Stimulated activated CD8-positive, alpha-beta memory T cell treated with anti-CD3 and anti-CD28 coated beads, Interleukin-12 subunit alpha, Interleukin-12 subunit beta, amount 100 ng/mL, for 24 hours (primary cell): ENCODE data around the gene ATXN2.
"Not testable (repeated sequence)": the region's sequence is repeated elsewhere in the genome, so short reads cannot be mapped to it uniquely, and the experiment has no call there.

ENCODE experiments used
- DNase-seq: peaks from one replicate; pipeline ENCODE4 v3.0.0-alpha.2; 2020; ENCODE audit errors: extremely low read depth

ATXN2 gene

DNA sequence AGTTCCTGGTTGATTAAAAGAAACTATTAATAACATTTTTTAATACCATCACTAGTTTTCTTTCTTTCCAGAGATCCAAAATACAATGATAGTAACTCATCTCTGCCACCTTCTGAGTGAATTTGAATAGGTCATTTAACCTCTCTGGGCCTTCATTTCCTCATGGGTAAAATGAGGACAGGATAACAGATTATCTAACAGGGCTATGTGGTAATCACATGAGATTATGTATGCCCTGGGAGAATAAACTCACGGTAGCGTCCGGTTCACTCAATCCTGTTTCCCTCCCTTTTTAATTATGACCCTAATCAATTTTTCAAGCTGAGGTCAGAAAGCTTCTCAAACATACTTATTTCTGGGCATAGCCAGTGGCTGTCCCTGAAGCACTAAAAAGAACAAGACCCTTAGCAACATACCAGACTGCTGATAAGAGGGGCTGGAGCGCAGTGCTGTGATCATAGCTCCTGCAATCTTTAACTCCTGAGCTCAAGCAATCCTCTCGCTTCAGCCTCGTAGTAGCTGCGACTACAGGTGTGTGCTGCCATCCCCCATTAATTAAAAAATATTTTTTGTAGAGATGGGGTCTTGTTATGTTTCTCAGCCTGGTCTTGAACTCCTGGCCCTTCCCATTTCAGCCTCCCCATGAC, 24.2 kb downstream of the ATXN2 start:
- DNase-seq, result no peak

DNA sequence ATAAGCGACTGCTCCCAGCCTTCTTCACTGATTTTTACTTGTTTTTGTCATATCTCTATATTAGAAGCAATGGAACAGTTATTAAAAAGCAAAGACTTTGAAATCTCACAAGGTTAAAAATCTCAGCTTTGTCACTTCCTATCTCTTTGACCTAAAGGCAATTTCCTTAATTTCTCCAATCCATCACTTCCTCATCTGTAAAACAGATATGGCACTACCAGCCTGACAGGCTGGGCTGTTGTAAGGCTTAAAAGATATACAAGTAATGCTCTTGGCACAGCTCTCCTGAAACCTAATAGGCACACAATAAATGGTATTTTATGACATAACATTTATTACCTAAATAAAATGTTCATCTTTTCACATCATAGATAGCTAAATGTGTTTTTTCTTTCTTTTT, 25.6 kb downstream of the ATXN2 start:
- no peak for DNase-seq

DNA sequence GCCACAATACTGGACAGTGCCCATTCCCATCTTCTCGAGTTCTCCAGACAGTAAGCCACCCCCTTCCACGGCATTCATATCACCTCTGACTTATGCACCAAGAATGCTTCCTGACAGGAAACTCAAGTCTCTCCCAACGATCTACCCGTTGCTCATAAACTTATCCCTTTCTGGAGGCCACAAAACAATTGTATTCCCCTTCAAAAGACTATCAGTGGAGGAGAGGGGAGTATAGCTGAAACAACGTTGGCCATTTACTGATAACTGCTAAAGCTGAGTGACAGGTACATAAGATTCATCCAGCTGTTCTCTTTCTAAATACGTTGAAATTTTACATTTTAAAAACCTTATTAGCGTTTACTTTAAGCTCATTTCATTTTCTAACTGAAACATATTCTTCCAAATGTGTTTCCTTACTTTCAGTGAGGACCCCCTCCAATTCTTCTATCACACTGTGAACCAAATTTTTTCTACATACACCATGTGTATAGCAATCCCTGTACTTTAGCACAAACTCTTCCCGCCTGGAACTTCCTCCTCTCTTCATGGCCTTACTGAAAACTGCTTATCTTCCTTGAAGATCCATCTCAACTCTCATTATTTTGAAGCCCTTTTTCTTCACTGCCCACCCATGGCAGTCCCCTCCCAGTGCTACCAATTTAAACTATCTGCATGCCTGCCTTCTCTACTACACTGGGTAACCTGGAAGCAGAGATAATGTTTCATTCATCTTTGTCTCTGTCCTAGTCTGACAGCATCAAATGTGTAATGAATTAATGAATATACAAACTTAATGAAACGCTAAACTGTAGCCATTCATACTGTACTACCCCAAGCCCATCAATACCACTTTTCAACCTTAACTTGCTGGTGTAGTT, 28.8 kb downstream of the ATXN2 start:
- DNase-seq, result no peak

DNA sequence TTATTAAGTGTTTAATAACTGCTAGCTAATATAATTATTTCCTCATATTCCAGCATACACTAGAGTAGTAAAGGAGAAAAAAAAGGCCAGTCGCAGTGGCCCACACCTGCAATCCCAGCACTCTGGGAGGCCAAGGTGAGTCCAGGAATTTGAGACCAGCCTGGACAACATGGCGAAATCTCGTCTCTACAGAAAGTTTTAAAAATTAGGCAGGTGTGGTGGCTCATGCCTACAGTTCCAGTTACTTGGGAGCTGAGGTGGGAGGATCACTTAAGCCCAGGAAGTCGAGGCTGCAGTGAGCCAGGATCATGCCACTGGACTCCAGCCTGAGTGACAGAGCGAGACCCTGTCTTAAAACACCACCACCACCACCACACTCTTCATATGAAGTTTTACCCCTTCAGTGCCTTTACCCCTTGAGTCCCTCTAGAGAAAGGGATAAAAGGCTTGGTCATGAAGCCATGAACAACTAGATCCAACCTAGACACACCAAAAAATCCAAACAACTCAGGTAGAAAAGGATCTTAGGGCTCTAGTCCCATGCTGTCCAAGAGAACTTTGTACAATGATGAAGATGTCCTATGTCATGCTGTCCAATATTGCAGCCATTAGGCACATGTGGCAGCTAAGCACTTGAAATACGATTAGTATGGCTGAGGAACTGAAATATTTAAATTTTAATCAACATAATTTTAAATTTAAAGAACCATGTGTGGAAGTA, 29.6 kb downstream of the ATXN2 start:
- DNase-seq, result no peak

DNA sequence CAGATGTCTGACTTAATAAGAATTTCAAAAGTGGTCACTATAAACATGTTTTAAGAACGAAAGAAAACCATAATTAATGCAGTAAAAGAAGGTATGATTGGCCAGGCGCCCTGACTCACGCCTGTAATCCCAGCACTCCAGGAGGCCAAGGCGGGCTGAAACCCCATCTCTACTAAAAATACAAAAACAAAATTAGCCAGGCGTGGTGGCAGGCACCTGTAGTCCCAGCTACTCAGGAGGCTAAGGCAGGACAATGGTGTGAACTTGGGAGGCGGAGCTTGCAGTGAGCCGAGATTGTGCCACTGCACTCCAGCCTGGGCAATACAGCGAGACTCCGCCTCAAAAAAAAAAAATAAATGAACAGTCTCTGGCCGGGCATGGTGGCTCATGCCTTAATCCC, 38.3 kb downstream of the ATXN2 start:
- DNase-seq, result not testable (repeated sequence)

DNA sequence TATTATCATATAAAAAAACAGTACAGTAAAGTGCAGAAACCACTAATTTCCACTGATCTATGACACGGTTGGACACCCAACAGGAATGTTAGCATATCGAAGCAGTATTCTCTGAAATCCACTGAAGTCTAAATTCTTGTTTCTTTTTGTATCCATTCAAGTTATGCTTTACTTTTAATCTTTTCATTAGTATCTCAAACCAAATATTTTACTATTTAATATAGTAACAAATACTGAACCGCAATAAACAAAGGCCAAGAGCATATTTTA, 41.1 kb downstream of the ATXN2 start:
- no peak for DNase-seq

DNA sequence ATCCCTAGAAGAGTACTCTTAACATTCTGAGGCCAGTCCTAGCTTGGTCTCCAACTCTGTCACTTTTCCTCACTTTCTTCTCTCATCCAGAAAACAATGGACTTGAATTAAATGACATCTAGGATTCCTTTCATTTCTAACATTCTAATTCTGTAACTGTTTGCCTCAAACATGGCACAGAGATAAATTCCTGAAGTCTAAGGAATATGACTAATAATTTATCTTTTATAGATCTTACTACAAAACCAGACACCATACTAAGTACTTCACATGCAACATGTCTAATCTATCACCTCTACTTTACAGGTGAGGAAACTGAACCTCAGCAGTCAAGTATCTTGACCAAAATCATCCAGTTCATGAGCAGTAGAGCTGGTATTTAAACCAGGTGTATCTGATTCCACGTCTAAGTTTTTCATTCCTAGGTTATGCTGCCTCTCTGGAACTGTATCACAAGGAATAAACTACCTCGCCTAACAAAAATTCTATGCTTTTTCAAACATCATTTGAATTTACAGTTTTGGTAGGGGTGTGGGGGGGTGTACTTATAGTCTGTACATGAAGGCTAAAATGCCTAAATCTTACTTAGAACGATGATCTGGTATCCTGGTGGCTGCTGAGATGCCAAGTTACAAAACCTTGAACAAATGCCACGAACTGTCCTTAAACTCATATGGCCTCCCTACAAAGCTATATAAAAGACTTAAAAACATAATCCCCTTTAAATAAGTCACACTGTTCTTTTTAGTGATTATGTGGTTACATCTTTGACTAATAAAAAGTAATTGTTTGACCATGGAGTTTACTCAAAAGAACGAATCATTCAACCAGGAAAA, 41.6 kb downstream of the ATXN2 start:
- no peak for DNase-seq

DNA sequence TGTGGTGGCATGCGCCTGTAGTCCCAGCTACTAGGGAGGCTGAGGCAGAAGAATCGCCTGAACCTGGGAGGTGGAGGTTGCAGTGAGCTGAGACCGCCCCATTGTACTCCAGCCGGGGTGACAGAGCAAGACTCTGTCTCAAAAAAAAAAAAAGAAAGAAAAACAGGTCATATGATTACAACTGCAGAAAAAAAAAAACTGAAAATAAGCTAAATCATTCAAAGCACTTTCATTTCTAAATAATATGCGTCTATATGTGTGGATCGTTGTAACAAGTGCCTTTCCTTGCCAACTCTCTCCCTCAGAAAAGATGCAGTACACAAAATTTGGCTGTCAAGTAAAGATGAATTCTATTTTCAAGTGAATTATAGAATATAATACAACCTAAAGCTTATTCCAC, 42.4 kb downstream of the ATXN2 start:
- no peak for DNase-seq

DNA sequence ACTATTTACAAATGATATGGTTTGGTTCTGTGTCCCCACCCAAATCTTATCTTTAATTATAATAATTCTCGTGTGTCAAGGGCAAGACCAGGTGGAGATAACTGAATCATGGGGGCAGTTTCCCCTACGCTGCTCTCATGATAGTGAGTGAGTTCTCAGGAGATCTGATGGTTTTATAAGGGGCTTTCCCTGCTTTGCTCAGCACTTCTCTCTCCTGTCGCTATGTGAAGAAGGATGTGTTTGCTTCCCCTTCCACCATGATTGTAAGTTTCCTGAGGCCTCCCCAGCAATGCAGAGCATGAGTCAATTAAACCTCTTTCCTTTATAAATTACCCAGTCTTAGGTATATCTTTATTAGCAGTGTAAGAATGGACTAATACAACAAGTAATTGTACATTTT, 43.8 kb downstream of the ATXN2 start:
- not testable (repeated sequence) for DNase-seq

DNA sequence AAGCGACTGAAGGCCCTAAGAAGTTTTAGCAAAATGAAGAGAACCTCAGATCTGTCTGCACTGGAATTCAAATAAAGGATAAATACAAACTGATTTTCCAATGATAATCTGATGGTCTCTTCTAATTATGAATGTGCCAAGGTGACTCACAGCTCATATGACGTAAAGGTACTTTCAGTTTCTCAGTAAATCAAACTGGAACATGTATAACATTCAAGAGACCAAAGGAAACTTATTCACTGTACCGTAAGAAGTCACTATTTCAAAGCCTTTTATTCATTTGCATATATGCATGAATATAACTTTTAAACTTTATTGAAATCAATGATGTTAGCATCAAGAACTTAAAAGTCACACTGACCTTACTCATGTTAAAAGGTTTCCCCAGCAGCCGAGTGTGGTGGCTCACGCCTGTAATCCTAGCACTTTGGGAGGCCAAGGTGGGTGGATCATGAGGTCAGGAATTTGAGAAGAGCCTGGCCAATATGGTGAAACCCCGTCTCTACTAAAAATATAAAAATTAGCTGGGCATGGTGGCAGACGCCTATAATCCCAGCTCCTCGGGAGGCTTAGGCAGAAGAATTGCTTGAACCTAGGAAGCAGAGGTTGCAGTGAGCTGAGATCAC, 52.2 kb downstream of the ATXN2 start:
- no peak for DNase-seq

DNA sequence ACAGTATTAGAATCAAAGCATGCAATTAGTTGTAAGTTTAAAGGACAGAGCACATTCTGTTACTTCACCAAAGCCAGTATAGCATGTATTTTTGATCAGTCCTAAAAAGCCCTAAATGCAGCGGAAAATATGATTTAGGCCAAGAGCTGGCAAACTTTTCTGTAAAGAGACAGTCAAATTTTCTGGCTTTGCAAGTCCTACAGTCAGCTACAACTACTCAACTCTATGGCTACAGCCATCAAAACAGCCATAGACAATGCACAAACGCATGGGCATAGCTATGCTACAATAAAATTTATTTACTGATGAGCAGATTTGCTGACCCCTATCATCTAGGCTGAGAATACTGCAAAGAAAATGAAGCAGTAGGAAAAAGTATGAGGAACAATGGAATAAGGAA, 52.9 kb downstream of the ATXN2 start:
- DNase-seq, result no peak

DNA sequence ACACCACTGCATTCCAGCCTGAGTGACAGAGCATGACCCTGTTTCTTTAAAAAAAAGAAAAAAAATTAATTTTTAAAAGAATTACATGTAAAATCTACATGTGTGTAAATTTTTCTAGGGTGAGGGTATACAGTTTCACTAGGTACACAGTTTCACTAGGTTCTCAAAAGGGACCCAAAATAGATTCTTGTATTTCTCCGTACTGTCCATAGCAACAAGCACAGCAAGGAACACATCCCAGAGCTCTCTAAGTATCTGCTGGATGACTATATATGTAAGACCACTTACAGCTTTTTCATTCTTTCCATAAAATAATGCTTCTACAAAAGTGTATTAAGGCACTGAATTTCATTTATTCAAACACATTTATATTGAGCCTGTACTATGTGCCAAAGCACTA, 55.1 kb downstream of the ATXN2 start:
- no peak for DNase-seq

DNA sequence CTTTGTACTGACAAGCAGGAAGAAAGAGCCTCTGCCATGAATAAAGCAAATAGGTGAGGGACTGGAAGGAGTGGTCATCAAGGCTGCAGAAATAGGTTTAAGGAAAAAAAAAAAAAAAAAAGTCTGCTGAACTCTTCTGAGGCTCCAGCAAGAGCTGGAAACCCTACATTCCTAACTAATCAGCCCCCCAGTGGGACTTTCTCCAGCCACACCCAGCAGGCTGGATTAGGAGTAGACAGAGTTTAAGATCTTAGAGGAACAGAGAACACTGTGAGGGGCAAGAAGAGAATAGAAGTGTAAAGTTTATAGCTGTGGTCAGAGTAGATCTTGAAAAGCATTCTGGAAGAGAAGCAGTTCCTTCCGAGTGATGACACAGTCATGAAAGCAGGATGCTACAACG, 66.4 kb downstream of the ATXN2 start:
- DNase-seq, result no peak

DNA sequence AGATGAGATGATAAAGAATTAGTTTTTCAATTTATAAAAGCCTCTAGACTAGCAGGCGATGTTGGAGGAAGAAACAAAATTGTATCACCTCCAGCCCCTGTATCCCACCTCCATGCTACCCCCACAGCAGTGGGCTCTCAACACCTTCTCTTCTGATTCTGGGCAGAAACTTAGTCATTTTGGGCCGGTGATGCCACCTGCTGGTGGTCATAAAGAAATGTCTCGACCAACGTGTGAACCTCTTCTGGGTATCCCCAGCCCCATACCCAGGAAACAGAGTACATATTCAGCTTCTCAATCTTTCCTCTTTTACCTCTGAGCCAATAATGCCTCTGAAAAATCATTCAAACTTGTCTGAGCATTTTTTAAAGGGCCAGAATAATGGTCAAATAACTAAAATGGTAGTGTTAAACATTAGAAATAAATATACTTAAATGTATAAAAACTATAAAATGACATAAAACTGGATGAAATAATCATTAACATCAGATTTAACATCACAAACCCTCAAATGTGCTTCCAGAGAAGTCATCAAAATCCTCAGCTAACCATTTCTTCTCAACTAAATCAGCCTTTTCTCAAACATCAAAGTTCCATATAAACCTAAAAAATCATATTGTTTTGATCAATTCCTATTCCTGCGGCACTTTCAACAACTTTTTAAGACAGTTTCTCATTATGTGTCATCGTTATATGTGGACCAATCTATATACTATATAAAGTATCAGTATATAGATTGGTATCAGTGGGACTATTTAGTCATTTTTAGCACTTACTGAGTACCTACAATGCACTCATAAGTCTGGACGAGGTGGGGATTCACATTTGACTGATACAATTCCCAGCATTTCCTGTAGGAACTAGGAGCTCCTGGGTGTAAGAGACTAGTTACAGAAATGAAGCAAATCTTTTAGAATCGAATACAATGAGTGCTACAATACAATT, 69.4 kb downstream of the ATXN2 start:
- no peak for DNase-seq

DNA sequence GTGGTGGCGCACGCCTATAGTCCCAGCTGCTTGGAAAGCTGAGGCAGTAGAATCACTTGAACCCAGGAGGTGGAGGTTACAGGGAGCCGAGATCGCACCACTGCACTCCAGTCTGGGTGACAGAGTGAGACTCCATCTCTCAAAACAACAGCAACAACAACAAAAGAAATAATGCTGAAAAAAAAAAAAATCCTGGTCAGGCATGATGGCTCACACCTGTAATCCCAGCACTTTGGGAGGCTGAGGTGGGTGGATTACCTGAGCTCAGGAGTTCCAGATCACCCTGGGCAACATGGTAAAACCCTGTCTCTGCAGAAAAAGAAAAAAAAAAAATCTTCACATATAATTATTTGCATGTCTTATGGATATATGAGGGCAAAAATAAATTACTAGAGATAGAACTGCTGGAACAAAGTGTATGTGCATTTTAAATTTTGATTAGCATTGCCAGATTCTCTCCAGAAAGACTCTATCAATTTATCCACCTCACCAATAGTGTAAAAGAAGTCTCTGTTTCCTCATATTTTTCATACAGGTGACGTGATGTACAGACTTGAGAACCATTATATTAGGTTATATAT, 75.4 kb downstream of the ATXN2 start:
- DNase-seq, result no peak

DNA sequence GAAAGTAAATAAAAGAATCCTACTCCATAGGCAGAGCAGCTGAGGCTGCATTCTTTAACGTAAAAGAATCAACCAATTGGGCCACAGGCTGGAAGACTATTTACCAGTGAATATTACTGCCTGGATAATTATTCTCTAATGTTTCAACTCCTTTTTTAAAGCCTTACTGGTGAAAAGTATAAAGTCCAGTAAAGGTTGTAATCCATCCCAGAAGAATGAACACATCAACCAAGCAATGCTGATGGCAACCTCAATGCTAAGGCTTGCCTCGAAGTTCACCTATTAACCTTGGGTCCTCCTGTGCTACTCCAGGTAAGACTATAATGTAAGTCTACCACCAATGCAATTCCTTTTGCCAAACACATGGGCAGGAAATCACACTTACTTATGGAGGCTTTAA, 77.3 kb downstream of the ATXN2 start:
- no peak for DNase-seq

DNA sequence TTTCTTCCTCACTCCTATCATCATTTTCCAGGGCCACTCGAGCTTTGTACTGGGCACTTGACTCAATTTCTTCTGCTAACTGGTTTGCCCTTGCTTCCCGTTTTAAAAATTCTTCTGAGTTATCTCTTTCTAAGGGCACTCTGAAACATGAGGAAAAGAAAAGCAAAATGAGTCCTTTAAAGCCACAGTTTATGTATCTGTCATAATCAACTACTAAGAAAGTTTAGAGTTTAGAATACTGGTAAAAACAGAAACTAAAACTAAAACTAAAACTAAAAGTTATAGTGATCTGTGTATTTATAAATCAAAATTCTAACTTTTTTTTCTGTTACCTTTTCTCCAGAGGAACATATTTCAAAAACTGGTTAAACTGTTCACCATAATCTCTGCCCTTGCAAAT, 79.2 kb downstream of the ATXN2 start:
- DNase-seq, result no peak

DNA sequence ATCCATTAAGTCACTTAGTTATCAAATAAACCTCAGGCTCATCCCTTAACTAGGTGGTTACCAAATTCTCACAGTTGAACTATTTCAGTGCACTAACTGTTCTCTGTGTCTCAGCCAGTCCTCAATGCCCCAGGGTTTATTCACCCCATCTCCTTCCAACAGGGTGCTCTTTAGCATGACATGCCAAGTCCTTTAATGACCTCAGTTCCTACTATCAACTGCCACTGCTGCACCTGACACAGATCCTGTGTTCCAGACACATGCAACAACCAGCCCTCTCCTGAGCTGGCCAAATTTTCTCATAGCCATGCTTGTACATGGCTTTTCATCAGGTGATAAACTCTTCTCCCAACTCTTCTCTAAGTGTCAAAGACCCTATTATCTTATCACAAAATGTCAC, 80.0 kb downstream of the ATXN2 start:
- no peak for DNase-seq

DNA sequence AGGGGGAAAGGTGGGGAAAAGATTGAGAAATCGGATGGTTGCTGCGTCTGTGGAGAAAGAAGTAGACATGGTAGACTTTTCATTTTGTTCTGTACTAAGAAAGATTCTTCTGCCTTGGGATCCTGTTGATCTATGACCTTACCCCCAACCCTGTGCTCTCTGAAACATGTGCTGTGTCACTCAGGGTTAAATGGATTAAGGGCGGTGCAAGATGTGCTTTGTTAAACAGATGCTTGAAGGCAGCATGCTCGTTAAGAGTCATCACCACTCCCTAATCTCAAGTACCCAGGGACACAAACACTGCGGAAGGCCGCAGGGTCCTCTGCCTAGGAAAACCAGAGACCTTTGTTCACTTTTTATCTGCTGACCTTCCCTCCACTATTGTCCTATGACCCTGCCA, 91.4 kb downstream of the ATXN2 start:
- not testable (repeated sequence) for DNase-seq

DNA sequence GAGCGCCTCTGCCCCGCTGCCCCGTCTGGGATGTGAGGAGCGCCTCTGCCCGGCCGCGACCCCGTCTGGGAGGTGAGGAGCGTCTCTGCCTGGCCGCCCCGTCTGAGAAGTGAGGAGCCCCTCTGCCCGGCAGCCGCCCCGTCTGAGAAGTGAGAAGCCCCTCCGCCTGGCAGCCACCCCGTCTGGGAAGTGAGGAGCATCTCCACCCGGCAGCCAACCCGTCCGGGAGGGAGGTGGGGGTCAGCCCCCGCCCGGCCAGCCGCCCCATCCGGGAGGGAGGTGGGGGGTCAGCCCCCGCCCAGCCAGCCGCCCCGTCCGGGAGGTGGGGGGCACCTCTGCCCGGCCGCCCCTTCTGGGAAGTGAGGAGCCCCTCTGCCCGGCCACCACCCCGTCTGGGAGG, 91.9 kb downstream of the ATXN2 start:
- not testable (repeated sequence) for DNase-seq
